ENCODE measurements around the gene UBAP1L.
"Not testable (repeated sequence)": the region's sequence is repeated elsewhere in the genome, so short reads cannot be mapped to it uniquely, and the experiment has no call there.

Gene UBAP1L

DNA sequence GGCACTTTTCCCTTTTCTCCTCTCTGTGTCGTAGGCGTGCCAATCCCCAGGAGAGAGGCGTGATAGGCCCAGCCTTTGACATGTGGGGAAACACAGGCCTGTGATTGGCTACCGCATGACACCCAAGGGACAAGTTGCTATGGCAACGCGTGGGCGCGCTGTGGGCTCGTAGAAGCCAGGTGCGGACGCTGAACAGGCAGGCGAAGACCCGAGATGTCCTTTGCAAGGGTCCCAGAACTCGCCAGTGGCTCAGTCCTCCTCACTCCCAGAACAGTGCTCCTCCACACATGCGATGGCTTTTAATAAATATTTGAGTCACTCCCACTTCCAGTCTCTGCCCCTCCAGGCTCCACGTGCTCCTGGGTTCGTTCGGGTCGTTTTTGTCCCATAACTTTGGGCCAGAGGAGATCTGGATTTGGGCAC lies 65.6 kb downstream of the UBAP1L start:
- Histone ChIP-seq H3K79me2 (ENCODE audit: low read length) (no peaks in the 10 kb centered on the region), H2AFZ (ENCODE audit: low read length) (peak overlapping the region; percentile 86)
- TF ChIP-seq, protein P1, sequence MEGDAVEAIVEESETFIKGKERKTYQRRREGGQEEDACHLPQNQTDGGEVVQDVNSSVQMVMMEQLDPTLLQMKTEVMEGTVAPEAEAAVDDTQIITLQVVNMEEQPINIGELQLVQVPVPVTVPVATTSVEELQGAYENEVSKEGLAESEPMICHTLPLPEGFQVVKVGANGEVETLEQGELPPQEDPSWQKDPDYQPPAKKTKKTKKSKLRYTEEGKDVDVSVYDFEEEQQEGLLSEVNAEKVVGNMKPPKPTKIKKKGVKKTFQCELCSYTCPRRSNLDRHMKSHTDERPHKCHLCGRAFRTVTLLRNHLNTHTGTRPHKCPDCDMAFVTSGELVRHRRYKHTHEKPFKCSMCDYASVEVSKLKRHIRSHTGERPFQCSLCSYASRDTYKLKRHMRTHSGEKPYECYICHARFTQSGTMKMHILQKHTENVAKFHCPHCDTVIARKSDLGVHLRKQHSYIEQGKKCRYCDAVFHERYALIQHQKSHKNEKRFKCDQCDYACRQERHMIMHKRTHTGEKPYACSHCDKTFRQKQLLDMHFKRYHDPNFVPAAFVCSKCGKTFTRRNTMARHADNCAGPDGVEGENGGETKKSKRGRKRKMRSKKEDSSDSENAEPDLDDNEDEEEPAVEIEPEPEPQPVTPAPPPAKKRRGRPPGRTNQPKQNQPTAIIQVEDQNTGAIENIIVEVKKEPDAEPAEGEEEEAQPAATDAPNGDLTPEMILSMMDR (IDR thresholded peaks at IDR 0.05; ENCODE audit: low read length), result no peak
- TF ChIP-seq EZH2 (optimal IDR thresholded peaks at IDR 0.05; ENCODE audit: low read depth, low read length) (no peak), EZH2phosphoT487 (IDR thresholded peaks at IDR 0.05; ENCODE audit: low read length) (no peak)

DNA sequence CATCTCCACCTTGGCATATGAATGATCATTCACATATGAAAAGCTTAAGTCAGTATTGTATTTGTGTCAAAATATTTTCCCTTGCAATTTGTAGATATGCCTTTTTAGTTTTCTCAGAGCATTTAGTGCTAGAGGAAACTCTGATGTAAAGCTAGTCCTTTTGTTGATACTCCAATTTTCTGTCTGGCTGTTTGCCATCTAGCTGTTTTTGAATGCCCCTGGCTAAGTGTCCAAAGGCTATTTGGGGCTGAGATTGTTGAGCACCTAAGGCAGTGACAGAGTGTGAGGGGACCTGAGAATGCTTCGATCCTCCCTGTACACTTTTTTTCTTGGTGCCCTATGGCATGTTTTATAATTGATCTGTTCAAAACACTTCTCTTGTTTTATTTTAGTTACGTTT lies 66.8 kb downstream of the UBAP1L start:
- no peaks in the 10 kb centered on the region for H4K20me1 ChIP-seq (ENCODE audit: insufficient read depth, low read length)
- no peak overlapping the region for H3K27ac ChIP-seq (ENCODE audit: low read length)
- DNase-seq, result no peak
- no peak overlapping the region for H3K4me2 ChIP-seq (ENCODE audit: low read depth, low read length)
- H3K9me2 ChIP-seq (replicated peaks; ENCODE audit: insufficient read depth, low read length), result no peaks in the 10 kb centered on the region
- no peaks in the 10 kb centered on the region for H3K9me3 ChIP-seq (replicated peaks; ENCODE audit: insufficient read depth, low read length)
- H3K4me1 ChIP-seq (ENCODE audit: low read length), result peaks cover 32% of the 10 kb centered on the region
- no peaks in the 10 kb centered on the region for H3K27me3 ChIP-seq (replicated peaks; ENCODE audit: insufficient read depth, low read length)
- no peak overlapping the region for H3K9ac ChIP-seq (ENCODE audit: low read length)
- no peak overlapping the region for H3K4me3 ChIP-seq (ENCODE audit: low read length)
- H2AFZ ChIP-seq (ENCODE audit: low read length), result no peak overlapping the region
- TF ChIP-seq EZH2phosphoT487 (IDR thresholded peaks at IDR 0.05; ENCODE audit: low read length) (no peak), EZH2 (optimal IDR thresholded peaks at IDR 0.05; ENCODE audit: low read depth, low read length) (no peak)
- TF ChIP-seq, protein P1 (IDR thresholded peaks at IDR 0.05; ENCODE audit: low read length), result no peak
- peaks cover 32% of the 10 kb centered on the region for H3F3A ChIP-seq (ENCODE audit: insufficient read depth, low read length)
- no peaks in the 10 kb centered on the region for H3K36me3 ChIP-seq (replicated peaks; ENCODE audit: insufficient read depth, low read length)
- H3K79me2 ChIP-seq (ENCODE audit: low read length), result no peaks in the 10 kb centered on the region

More for the DNA sequence above, 65.6 kb downstream of the UBAP1L start:
- no peaks in the 10 kb centered on the region for H3K36me3 ChIP-seq (replicated peaks; ENCODE audit: insufficient read depth, low read length)
- no peaks in the 10 kb centered on the region for H4K20me1 ChIP-seq (ENCODE audit: insufficient read depth, low read length)
- peak overlapping the region; percentile 98 for H3K4me2 ChIP-seq (ENCODE audit: low read depth, low read length)
- no peaks in the 10 kb centered on the region for H3K27me3 ChIP-seq (replicated peaks; ENCODE audit: insufficient read depth, low read length)
- H3K9me2 ChIP-seq (replicated peaks; ENCODE audit: insufficient read depth, low read length), result no peaks in the 10 kb centered on the region
- no peaks in the 10 kb centered on the region for H3K9me3 ChIP-seq (replicated peaks; ENCODE audit: insufficient read depth, low read length)
- peaks cover 40% of the 10 kb centered on the region for H3F3A ChIP-seq (ENCODE audit: insufficient read depth, low read length)
- H3K9ac ChIP-seq (ENCODE audit: low read length), result peak overlapping the region; percentile 35
- peak; percentile 96 for DNase-seq
- peaks cover 44% of the 10 kb centered on the region for H3K4me1 ChIP-seq (ENCODE audit: low read length)
- peak overlapping the region; percentile 61 for H3K4me3 ChIP-seq (ENCODE audit: low read length)
- H3K27ac ChIP-seq (ENCODE audit: low read length), result peak overlapping the region; percentile 34; the same call in 1 of the 2 replicates

DNA sequence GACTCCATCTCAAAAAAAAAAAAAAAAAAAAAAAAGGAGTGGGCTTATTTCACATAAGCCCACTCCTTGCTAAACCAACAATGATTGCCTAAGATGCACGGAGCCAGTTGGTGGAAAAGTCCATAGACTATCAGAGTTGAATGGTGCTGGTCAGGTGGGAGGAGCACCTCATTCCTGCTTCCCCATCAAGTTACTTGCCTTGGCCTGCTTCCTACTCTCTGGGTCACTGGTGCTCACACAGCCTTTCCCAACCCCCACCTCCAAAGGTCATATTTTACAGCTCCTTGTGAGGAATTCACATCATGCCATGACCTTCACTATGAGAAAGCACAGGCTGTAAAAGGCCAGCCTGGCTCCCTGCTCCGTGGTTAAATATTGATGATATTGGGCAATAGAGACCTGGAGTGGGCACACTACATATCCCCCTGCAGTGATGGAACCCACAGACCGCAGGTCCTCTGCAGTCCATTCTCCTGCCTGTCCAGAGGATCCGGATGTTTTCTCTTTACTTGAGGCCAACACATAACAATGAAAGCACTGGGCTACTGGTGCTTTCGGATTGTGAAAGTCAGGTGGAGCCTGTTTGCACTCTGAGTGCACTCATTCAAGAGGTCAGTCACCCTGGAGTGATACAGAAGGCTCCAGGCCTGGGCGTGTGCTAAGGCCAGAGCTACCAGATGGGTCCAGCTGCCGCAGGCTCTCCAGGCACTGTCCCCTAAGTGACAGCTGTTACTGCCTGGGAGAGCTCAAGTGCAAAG lies 70.1 kb downstream of the UBAP1L start, which contains the start of gene SLC51B:
TSS of gene SLC51B (plus strand) at position 664 of the 758 bp plus-strand sequence. CDS start 4,618 bp downstream, outside the sequence.
- H3K79me2 ChIP-seq (ENCODE audit: low read length), result no peaks in the 10 kb centered on the region
- peaks cover 5% of the 10 kb centered on the region for H3K4me1 ChIP-seq (ENCODE audit: low read length)
- TF ChIP-seq EZH2phosphoT487 (IDR thresholded peaks at IDR 0.05; ENCODE audit: low read length) (no peak), EZH2 (optimal IDR thresholded peaks at IDR 0.05; ENCODE audit: low read depth, low read length) (no peak)
- TF ChIP-seq, protein P1 (IDR thresholded peaks at IDR 0.05; ENCODE audit: low read length), result no peak
- no peak for DNase-seq
- H3K9me2 ChIP-seq (replicated peaks; ENCODE audit: insufficient read depth, low read length), result no peaks in the 10 kb centered on the region
- no peak within 1 kb of the TSS for H2AFZ ChIP-seq (ENCODE audit: low read length)
- no peaks in the 10 kb centered on the region for H3K36me3 ChIP-seq (replicated peaks; ENCODE audit: insufficient read depth, low read length)
- no peaks in the 10 kb centered on the region for H4K20me1 ChIP-seq (ENCODE audit: insufficient read depth, low read length)
- H3K9ac ChIP-seq (ENCODE audit: low read length), result no peak within 1 kb of the TSS
- H3K27me3 ChIP-seq (replicated peaks; ENCODE audit: insufficient read depth, low read length), result no peaks in the 10 kb centered on the region
- H3K4me2 ChIP-seq (ENCODE audit: low read depth, low read length), result no peak within 1 kb of the TSS
- peaks cover 3% of the 10 kb centered on the region; the same call in 1 of the 2 replicates for H3F3A ChIP-seq (ENCODE audit: insufficient read depth, low read length)
- no peaks in the 10 kb centered on the region for H3K9me3 ChIP-seq (replicated peaks; ENCODE audit: insufficient read depth, low read length)
- H3K27ac ChIP-seq (ENCODE audit: low read length), result no peak within 1 kb of the TSS
- no peak within 1 kb of the TSS for H3K4me3 ChIP-seq (ENCODE audit: low read length)

DNA sequence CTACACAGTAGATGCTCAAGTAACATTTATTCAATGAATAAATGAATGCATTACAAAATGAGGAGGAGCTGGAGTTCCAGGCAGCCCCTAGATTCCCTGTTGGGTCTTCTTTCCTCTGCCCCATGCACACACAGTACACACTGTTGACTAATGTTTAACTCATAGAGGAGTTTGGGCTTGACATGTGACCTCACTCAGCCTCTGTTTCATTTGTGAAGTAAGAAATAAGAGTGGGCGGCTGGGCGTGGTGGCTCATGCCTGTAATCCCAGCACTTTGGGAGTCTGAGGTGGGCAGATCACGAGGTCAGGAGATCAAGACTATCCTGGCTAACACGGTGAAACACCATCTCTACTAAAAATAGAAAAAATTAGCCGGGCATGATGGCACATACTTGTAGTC lies 70.8 kb downstream of the UBAP1L start:
- not testable (repeated sequence) for H3K27me3 ChIP-seq (replicated peaks; ENCODE audit: insufficient read depth, low read length); H3K79me2 ChIP-seq (ENCODE audit: low read length); H3F3A ChIP-seq (ENCODE audit: insufficient read depth, low read length); H3K4me1 ChIP-seq (ENCODE audit: low read length); H3K9me2 ChIP-seq (replicated peaks; ENCODE audit: insufficient read depth, low read length); H3K36me3 ChIP-seq (replicated peaks; ENCODE audit: insufficient read depth, low read length); H4K20me1 ChIP-seq (ENCODE audit: insufficient read depth, low read length); H3K27ac ChIP-seq (ENCODE audit: low read length); H3K4me3 ChIP-seq (ENCODE audit: low read length); DNase-seq; H3K9ac ChIP-seq (ENCODE audit: low read length); H3K9me3 ChIP-seq (replicated peaks; ENCODE audit: insufficient read depth, low read length); H3K4me2 ChIP-seq (ENCODE audit: low read depth, low read length); H2AFZ ChIP-seq (ENCODE audit: low read length)
